ENCODE results near the gene ZDHHC12.

Gene ZDHHC12

GRCh38 chr9:128727640-128728248 is 3.8 kb upstream of the ZDHHC12 start:
- DNase-seq (ENCODE audit: low spot score): no peak
- no peak overlapping the region for H3K18ac ChIP-seq (ENCODE audit: low read length)

GRCh38 chr9:128724744-128725211 is 851 bp upstream of the ZDHHC12 start:
- peak overlapping the region; percentile 76 for H2AFZ ChIP-seq (ENCODE audit: low read length)
- DNase-seq (ENCODE audit: low spot score): peak; percentile 68
- no peaks in the 10 kb centered on the region for H3K9me3 ChIP-seq (replicated peaks in 1 of 2; ENCODE audit: control insufficient read depth in 2 of 2, insufficient read depth in 1 of 2, low read depth in 1 of 2, low read length in 2 of 2)
- H3K79me1 ChIP-seq (ENCODE audit: low read depth, low read length): no peaks in the 10 kb centered on the region
- H3K18ac ChIP-seq (ENCODE audit: low read length): no peak overlapping the region
- H2BK12ac ChIP-seq (ENCODE audit: low read length): no peak overlapping the region
- no peak overlapping the region for H3K14ac ChIP-seq (ENCODE audit: low read length)
- H2BK120ac ChIP-seq (ENCODE audit: low read depth, low read length): no peak overlapping the region
- no peak overlapping the region for H4K8ac ChIP-seq (ENCODE audit: low read depth, low read length)
- no peak overlapping the region for H3K4me2 ChIP-seq (ENCODE audit: insufficient read depth, low read length, poor library complexity, severe bottlenecking)
- H3K9ac ChIP-seq (ENCODE audit: low read depth, low read length, poor library complexity): no peak overlapping the region
- no peaks in the 10 kb centered on the region for H3K27me3 ChIP-seq (ENCODE audit: control insufficient read depth in 3 of 3, insufficient read depth in 3 of 3, low read depth in 1 of 3, low read length in 3 of 3)
- H3K4me1 ChIP-seq (ENCODE audit: control insufficient read depth in 2 of 2, insufficient read depth in 1 of 2, low read depth in 1 of 2, low read length in 2 of 2): peaks cover 0 to 16% of the 10 kb centered on the region in 2 donors
- no peak overlapping the region for H2AK5ac ChIP-seq (ENCODE audit: low read depth, low read length)
- WGBS, 2 donors (ENCODE audit: extremely low coverage in 2 of 2, insufficient read length in 2 of 2, insufficient replicate concordance in 1 of 2): no CpG with 5 or more reads among the region's 10 CpGs
- peaks cover 9 to 12% of the 10 kb centered on the region in 2 donors for H3K36me3 ChIP-seq (replicated peaks in 1 of 2; ENCODE audit: control insufficient read depth in 2 of 2, insufficient read depth in 2 of 2, low read length in 2 of 2)
- H2BK15ac ChIP-seq (ENCODE audit: low read length): no peak overlapping the region
- peak overlapping the region; percentile 70 for H3K27ac ChIP-seq (replicated peaks; ENCODE audit: low read length)
- no peak overlapping the region for H3K23ac ChIP-seq (ENCODE audit: low read depth, low read length, poor library complexity)
- peak overlapping the region; percentile 35 to 82 for H3K4me3 ChIP-seq (ENCODE audit: low read length in 2 of 2)
- no peak overlapping the region for H2BK5ac ChIP-seq (ENCODE audit: low read length)
- H4K91ac ChIP-seq (ENCODE audit: low read depth, low read length, poor library complexity): no peak overlapping the region
- H3K4ac ChIP-seq (ENCODE audit: low read length): no peak overlapping the region

More at GRCh38 chr9:128727640-128728248, 3.8 kb upstream of the ZDHHC12 start:
- H3K36me3 ChIP-seq (replicated peaks in 1 of 2; ENCODE audit: control insufficient read depth in 2 of 2, insufficient read depth in 2 of 2, low read length in 2 of 2): peaks cover 4 to 6% of the 10 kb centered on the region in 2 donors
- H3K4me2 ChIP-seq (ENCODE audit: insufficient read depth, low read length, poor library complexity, severe bottlenecking): no peak overlapping the region
- H2AFZ ChIP-seq (ENCODE audit: low read length): no peak overlapping the region
- no peak overlapping the region for H3K23ac ChIP-seq (ENCODE audit: low read depth, low read length, poor library complexity)
- H3K9me3 ChIP-seq (replicated peaks in 1 of 2; ENCODE audit: control insufficient read depth in 2 of 2, insufficient read depth in 1 of 2, low read depth in 1 of 2, low read length in 2 of 2): no peaks in the 10 kb centered on the region
- H2BK120ac ChIP-seq (ENCODE audit: low read depth, low read length): no peak overlapping the region
- H4K8ac ChIP-seq (ENCODE audit: low read depth, low read length): no peak overlapping the region
- no peak overlapping the region for H4K91ac ChIP-seq (ENCODE audit: low read depth, low read length, poor library complexity)
- WGBS, 2 donors (ENCODE audit: extremely low coverage in 2 of 2, insufficient read length in 2 of 2, insufficient replicate concordance in 1 of 2): no CpG with 5 or more reads among the region's 5 CpGs
- no peak overlapping the region for H2AK5ac ChIP-seq (ENCODE audit: low read depth, low read length)
- H2BK12ac ChIP-seq (ENCODE audit: low read length): no peak overlapping the region
- H2BK5ac ChIP-seq (ENCODE audit: low read length): no peak overlapping the region
- H3K4me3 ChIP-seq (ENCODE audit: low read length in 2 of 2): no peak overlapping the region
- H3K14ac ChIP-seq (ENCODE audit: low read length): no peak overlapping the region
- no peaks in the 10 kb centered on the region for H3K27me3 ChIP-seq (ENCODE audit: control insufficient read depth in 3 of 3, insufficient read depth in 3 of 3, low read depth in 1 of 3, low read length in 3 of 3)
- no peaks in the 10 kb centered on the region for H3K79me1 ChIP-seq (ENCODE audit: low read depth, low read length)
- H3K4me1 ChIP-seq (ENCODE audit: control insufficient read depth in 2 of 2, insufficient read depth in 1 of 2, low read depth in 1 of 2, low read length in 2 of 2): peaks cover 0 to 16% of the 10 kb centered on the region in 2 donors
- H2BK15ac ChIP-seq (ENCODE audit: low read length): no peak overlapping the region
- no peak overlapping the region for H3K4ac ChIP-seq (ENCODE audit: low read length)
- no peak overlapping the region for H3K9ac ChIP-seq (ENCODE audit: low read depth, low read length, poor library complexity)
- no peak overlapping the region for H3K27ac ChIP-seq (replicated peaks; ENCODE audit: low read length)

- H3K36me3 ChIP-seq (replicated peaks in 1 of 2; ENCODE audit: control insufficient read depth in 2 of 2, insufficient read depth in 2 of 2, low read length in 2 of 2): peaks cover 9 to 19% of the 10 kb centered on the region in 2 donors
- no peak overlapping the region for H3K14ac ChIP-seq (ENCODE audit: low read length)
- H3K27me3 ChIP-seq (ENCODE audit: control insufficient read depth in 3 of 3, insufficient read depth in 3 of 3, low read depth in 1 of 3, low read length in 3 of 3): no peaks in the 10 kb centered on the region
- H3K23ac ChIP-seq (ENCODE audit: low read depth, low read length, poor library complexity): peak overlapping the region; percentile 98
- H3K4me2 ChIP-seq (ENCODE audit: insufficient read depth, low read length, poor library complexity, severe bottlenecking): peak overlapping the region; percentile 81
- H3K9ac ChIP-seq (ENCODE audit: low read depth, low read length, poor library complexity): peak overlapping the region; percentile 72
- H2BK120ac ChIP-seq (ENCODE audit: low read depth, low read length): no peak overlapping the region
- peak overlapping the region; percentile 97 for H2AK5ac ChIP-seq (ENCODE audit: low read depth, low read length)
- peak overlapping the region; percentile 50 for H4K8ac ChIP-seq (ENCODE audit: low read depth, low read length)
- no peak overlapping the region for H2BK12ac ChIP-seq (ENCODE audit: low read length)
- no peaks in the 10 kb centered on the region for H3K79me1 ChIP-seq (ENCODE audit: low read depth, low read length)
- no peak overlapping the region for H3K18ac ChIP-seq (ENCODE audit: low read length)
- no peak overlapping the region for H3K4ac ChIP-seq (ENCODE audit: low read length)
- H2BK15ac ChIP-seq (ENCODE audit: low read length): peak overlapping the region; percentile 19
- H3K4me3 ChIP-seq (ENCODE audit: low read length in 2 of 2): peak overlapping the region; percentile 35 to 90
- H4K91ac ChIP-seq (ENCODE audit: low read depth, low read length, poor library complexity): no peak overlapping the region
- peak; percentile 17 for DNase-seq (ENCODE audit: low spot score)
- no peaks in the 10 kb centered on the region for H3K9me3 ChIP-seq (replicated peaks in 1 of 2; ENCODE audit: control insufficient read depth in 2 of 2, insufficient read depth in 1 of 2, low read depth in 1 of 2, low read length in 2 of 2)
- H3K27ac ChIP-seq (replicated peaks; ENCODE audit: low read length): no peak overlapping the region
- no CpG with 5 or more reads among the region's 7 CpGs for WGBS, 2 donors (ENCODE audit: extremely low coverage in 2 of 2, insufficient read length in 2 of 2, insufficient replicate concordance in 1 of 2)
- H2BK5ac ChIP-seq (ENCODE audit: low read length): no peak overlapping the region
- H3K4me1 ChIP-seq (ENCODE audit: control insufficient read depth in 2 of 2, insufficient read depth in 1 of 2, low read depth in 1 of 2, low read length in 2 of 2): peaks cover 0 to 13% of the 10 kb centered on the region in 2 donors
- peak overlapping the region; percentile 76 for H2AFZ ChIP-seq (ENCODE audit: low read length)
Observed at GRCh38 chr9:128723352-128723865, 518 bp downstream of the ZDHHC12 start.

All from neuronal stem cell (in vitro differentiated cells).